Upper lobe of left lung (tissue), 4 donors: ENCODE results near the gene IGFL2.

Experiments
- CTCF ChIP-seq, 6 experiments: fragments of 450-650 bp in 4 of 6; fragments of 200-600 bp in 2 of 6; sonication (generic) in 2 of 6; IDR thresholded peaks; one replicate each; pipeline ENCODE4 v1.5.1; 2016 to 2019; ENCODE audit warnings: antibody characterized with exemption in 6 of 6
- EP300 ChIP-seq, 4 donors: sonication (generic); formaldehyde crosslinking; IDR thresholded peaks; one replicate each; pipeline ENCODE4 v1.5.1; 2017; ENCODE audit warnings: antibody characterized with exemption in 4 of 4, control low read depth in 2 of 4
- POLR2A ChIP-seq, 4 donors: fragments of 450-650 bp; IDR thresholded peaks; one replicate each; pipeline ENCODE4 v1.5.1; 2016 to 2017; ENCODE audit warnings: antibody characterized with exemption in 4 of 4, mild to moderate bottlenecking in 2 of 4
- POLR2AphosphoS5 ChIP-seq, 2 donors: sonication (generic); formaldehyde crosslinking; IDR thresholded peaks; one replicate each; pipeline ENCODE4 v1.5.1; 2017; ENCODE audit warnings: antibody characterized with exemption in 2 of 2

- TF ChIP-seq CTCF (IDR thresholded peaks at IDR 0.05) (no peak), EP300 (IDR thresholded peaks at IDR 0.05) (no peak), POLR2A (IDR thresholded peaks at IDR 0.05) (no peak), POLR2AphosphoS5 (IDR thresholded peaks at IDR 0.05) (no peak)
Measured at GRCh38 chr19:46111376-46111775, 36.7 kb upstream of the IGFL2 start.
